Loucy (cell line): Measurements from ENCODE around the gene PRMT3.
A peak's percentile ranks its signal among the peaks of the same experiment; 100 is the strongest.

ENCODE experiments used
- H2AFZ ChIP-seq: fragments of 200-600 bp; sonication (generic); 2 replicates; pipeline ENCODE4 v1.6.0; 2016; ENCODE audit warnings: antibody characterized with exemption, mild to moderate bottlenecking, low read length, moderate library complexity
- H3F3A ChIP-seq: fragments of 200-600 bp; 2 replicates; pipeline ENCODE4 v1.6.0; 2016; ENCODE audit warnings: antibody characterized with exemption, low read depth, mild to moderate bottlenecking
- H3K27me3 ChIP-seq: fragments of 200-600 bp; sonication (generic); 2 replicates; pipeline ENCODE4 v1.6.1; 2014; ENCODE audit warnings: low read length, mild to moderate bottlenecking; ENCODE audit not compliant: insufficient read depth, poor library complexity, severe bottlenecking
- H3K36me3 ChIP-seq: fragments of 200-600 bp; sonication (generic); 2 replicates; pipeline ENCODE4 v1.6.1; 2016; ENCODE audit warnings: low read length; ENCODE audit not compliant: insufficient read depth
- H3K4me1 ChIP-seq: fragments of 200-600 bp; sonication (generic); 2 replicates; pipeline ENCODE4 v1.5.1; 2014; ENCODE audit warnings: low read length, mild to moderate bottlenecking; ENCODE audit not compliant: insufficient read depth, poor library complexity, severe bottlenecking
- H3K4me2 ChIP-seq: fragments of 200-600 bp; sonication (generic); 2 replicates; pipeline ENCODE4 v1.6.0; 2014; ENCODE audit warnings: antibody characterized with exemption, low read length, low read depth, mild to moderate bottlenecking; ENCODE audit not compliant: poor library complexity, severe bottlenecking
- H3K4me3 ChIP-seq: fragments of 200-600 bp; sonication (generic); 2 replicates; pipeline ENCODE4 v1.5.1; 2014; ENCODE audit warnings: low read length, mild to moderate bottlenecking, mixed read lengths; ENCODE audit not compliant: poor library complexity, severe bottlenecking
- H3K79me2 ChIP-seq: fragments of 200-600 bp; sonication (generic); 2 replicates; pipeline ENCODE4 v1.6.1; 2014; ENCODE audit warnings: low read length; ENCODE audit not compliant: insufficient read depth
- H3K9ac ChIP-seq: fragments of 200-600 bp; sonication (generic); 2 replicates; pipeline ENCODE4 v1.6.0; 2014; ENCODE audit warnings: mild to moderate bottlenecking, low read depth, low read length, moderate library complexity; ENCODE audit not compliant: poor library complexity, severe bottlenecking
- H3K9me2 ChIP-seq: fragments of 200-600 bp; sonication (generic); replicated peaks from 2 replicates; pipeline ENCODE4 v1.6.1; 2016; ENCODE audit warnings: low read depth, low read length, mixed read lengths
- H3K9me3 ChIP-seq: fragments of 200-600 bp; sonication (generic); 2 replicates; pipeline ENCODE4 v1.6.1; 2014; ENCODE audit warnings: mild to moderate bottlenecking, antibody characterized with exemption, low read length, low read depth; ENCODE audit not compliant: insufficient read depth
- H4K20me1 ChIP-seq: fragments of 200-600 bp; sonication (generic); 2 replicates; pipeline ENCODE4 v1.6.0; 2014; ENCODE audit warnings: antibody characterized with exemption, low read length, mild to moderate bottlenecking; ENCODE audit not compliant: insufficient read depth, poor library complexity, severe bottlenecking
- EZH2phosphoT487 ChIP-seq: fragments of 200-600 bp; IDR thresholded peaks from 2 replicates; pipeline ENCODE4 v1.6.1; 2018; ENCODE audit warnings: antibody characterized with exemption, mild to moderate bottlenecking, moderate library complexity, borderline replicate concordance
- TF ChIP-seq, protein P1 (sequence below): fragments of 200-600 bp; sonication (generic); conservative IDR thresholded peaks from 2 replicates; pipeline ENCODE4 v1.5.1; 2014; ENCODE audit warnings: mild to moderate bottlenecking, antibody characterized with exemption, low read length

Gene PRMT3

DNA sequence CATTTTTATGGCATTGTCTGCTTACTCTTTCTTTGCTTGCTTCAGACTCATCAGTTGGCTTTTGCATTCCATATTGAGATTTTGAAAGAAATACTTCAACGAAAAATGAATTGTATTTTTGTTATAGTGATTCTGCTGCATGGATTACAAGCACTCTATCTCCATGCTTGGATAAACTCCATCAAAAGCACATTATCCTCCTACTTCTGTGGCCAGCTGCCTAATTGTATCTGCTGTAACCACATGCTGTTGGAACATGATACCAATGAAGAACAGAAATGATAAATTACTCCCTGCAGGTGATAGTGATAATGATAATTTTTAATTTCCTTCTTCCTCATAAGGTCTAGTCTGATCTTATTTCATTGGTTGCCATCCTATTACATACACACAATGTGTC is 100.8 kb downstream of the PRMT3 start:
- no peak overlapping the region for H3K9ac ChIP-seq
- no peaks in the 10 kb centered on the region for H3K9me2 ChIP-seq
- H2AFZ ChIP-seq = no peak overlapping the region
- H3K4me3 ChIP-seq = no peak overlapping the region
- peaks cover 4% of the 10 kb centered on the region; the same call in 1 of the 2 replicates for H3K9me3 ChIP-seq
- peaks cover 8% of the 10 kb centered on the region; the same call in 1 of the 2 replicates for H3K36me3 ChIP-seq
- H4K20me1 ChIP-seq = no peaks in the 10 kb centered on the region
- TF ChIP-seq, protein P1, sequence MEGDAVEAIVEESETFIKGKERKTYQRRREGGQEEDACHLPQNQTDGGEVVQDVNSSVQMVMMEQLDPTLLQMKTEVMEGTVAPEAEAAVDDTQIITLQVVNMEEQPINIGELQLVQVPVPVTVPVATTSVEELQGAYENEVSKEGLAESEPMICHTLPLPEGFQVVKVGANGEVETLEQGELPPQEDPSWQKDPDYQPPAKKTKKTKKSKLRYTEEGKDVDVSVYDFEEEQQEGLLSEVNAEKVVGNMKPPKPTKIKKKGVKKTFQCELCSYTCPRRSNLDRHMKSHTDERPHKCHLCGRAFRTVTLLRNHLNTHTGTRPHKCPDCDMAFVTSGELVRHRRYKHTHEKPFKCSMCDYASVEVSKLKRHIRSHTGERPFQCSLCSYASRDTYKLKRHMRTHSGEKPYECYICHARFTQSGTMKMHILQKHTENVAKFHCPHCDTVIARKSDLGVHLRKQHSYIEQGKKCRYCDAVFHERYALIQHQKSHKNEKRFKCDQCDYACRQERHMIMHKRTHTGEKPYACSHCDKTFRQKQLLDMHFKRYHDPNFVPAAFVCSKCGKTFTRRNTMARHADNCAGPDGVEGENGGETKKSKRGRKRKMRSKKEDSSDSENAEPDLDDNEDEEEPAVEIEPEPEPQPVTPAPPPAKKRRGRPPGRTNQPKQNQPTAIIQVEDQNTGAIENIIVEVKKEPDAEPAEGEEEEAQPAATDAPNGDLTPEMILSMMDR = no peak
- no peak for TF ChIP-seq EZH2phosphoT487
- no peaks in the 10 kb centered on the region for H3K27me3 ChIP-seq
- H3K4me1 ChIP-seq = peaks cover 14% of the 10 kb centered on the region
- H3K4me2 ChIP-seq = peak overlapping the region; percentile 4
- H3K79me2 ChIP-seq = no peaks in the 10 kb centered on the region
- no peaks in the 10 kb centered on the region for H3F3A ChIP-seq

DNA sequence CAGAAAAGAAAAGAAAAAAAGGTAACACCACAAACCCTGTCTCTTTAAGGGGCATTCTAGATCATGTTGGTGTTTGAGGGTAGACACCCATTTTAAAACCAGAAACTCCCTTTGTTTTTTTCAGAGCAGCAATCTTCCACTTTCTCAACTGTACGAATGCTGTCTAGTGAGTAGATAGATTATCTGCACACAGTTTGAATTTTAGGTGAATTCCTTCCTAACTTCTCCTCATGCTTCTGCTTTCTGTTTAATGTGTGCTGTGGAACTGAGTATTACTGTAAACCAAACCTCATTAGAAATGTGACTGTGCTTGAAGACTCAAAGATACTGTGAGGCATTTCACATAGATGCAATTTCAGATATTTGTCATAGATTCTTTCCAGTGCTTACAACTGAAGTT is 102.4 kb downstream of the PRMT3 start:
- H2AFZ ChIP-seq = no peak overlapping the region

DNA sequence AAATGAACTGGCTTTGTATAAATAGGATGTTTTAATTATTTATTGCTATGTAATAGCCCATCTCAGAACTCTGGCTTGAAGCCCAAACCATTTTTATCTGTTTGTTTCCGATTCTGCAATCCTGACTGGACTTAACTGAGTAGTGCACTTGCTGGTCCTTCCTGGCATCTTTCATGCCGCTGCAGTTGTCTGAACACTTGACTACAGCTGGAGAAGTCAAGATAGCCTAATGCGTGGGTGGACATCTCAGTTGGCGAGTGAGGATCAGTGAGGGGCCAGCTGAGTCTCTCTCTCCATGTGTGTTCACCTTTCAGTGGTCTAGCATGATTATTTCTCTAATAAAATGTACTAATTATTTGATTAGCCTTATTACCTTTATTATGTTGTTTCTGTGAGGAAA is 105.8 kb downstream of the PRMT3 start:
- H3F3A ChIP-seq = no peaks in the 10 kb centered on the region
- H2AFZ ChIP-seq = no peak overlapping the region
- no peak for TF ChIP-seq EZH2phosphoT487
- TF ChIP-seq, protein P1 = no peak
- no peaks in the 10 kb centered on the region for H3K9me3 ChIP-seq
- H3K36me3 ChIP-seq = peaks cover 19% of the 10 kb centered on the region; the same call in 1 of the 2 replicates
- no peaks in the 10 kb centered on the region for H4K20me1 ChIP-seq
- H3K9me2 ChIP-seq = no peaks in the 10 kb centered on the region
- no peak overlapping the region for H3K9ac ChIP-seq
- H3K4me1 ChIP-seq = peaks cover 13% of the 10 kb centered on the region
- H3K27me3 ChIP-seq = no peaks in the 10 kb centered on the region
- no peaks in the 10 kb centered on the region for H3K79me2 ChIP-seq
- no peak overlapping the region for H3K4me3 ChIP-seq
- H3K4me2 ChIP-seq = no peak overlapping the region

More for the DNA sequence above, 102.4 kb downstream of the PRMT3 start:
- no peak for TF ChIP-seq EZH2phosphoT487
- TF ChIP-seq, protein P1 = no peak
- Histone ChIP-seq H3K9me3 (no peaks in the 10 kb centered on the region), H3K4me3 (no peak overlapping the region), H3K9me2 (no peaks in the 10 kb centered on the region), H3K27me3 (no peaks in the 10 kb centered on the region), H3K4me1 (peaks cover 14% of the 10 kb centered on the region), H4K20me1 (no peaks in the 10 kb centered on the region), H3K4me2 (no peak overlapping the region), H3K9ac (no peak overlapping the region), H3K79me2 (no peaks in the 10 kb centered on the region), H3F3A (no peaks in the 10 kb centered on the region), H3K36me3 (peaks cover 8% of the 10 kb centered on the region; the same call in 1 of the 2 replicates)
